Measurements from ENCODE around the gene VPS41.

The VPS41 gene

GRCh38 chr7:38801786-38802185 lies 107.2 kb downstream of the VPS41 start:
- DNase-seq (ENCODE audit: low spot score) = no peak

GRCh38 chr7:38798552-38799267 lies 110.3 kb downstream of the VPS41 start:
- no peak for DNase-seq (ENCODE audit: low spot score)

GRCh38 chr7:38796626-38797501 lies 112.1 kb downstream of the VPS41 start:
- DNase-seq (ENCODE audit: low spot score) = peak; percentile 68

GRCh38 chr7:38795593-38795992 lies 113.4 kb downstream of the VPS41 start:
- DNase-seq (ENCODE audit: low spot score) = no peak

- DNase-seq (ENCODE audit: low spot score) = no peak
Measured at GRCh38 chr7:38781991-38782390, 127.0 kb downstream of the VPS41 start.

GRCh38 chr7:38777609-38778008 lies 131.4 kb downstream of the VPS41 start:
- DNase-seq (ENCODE audit: low spot score) = no peak

GRCh38 chr7:38775506-38776175 lies 133.3 kb downstream of the VPS41 start:
- no peak for DNase-seq (ENCODE audit: low spot score)

- no peak for DNase-seq (ENCODE audit: low spot score)
Measured at GRCh38 chr7:38773430-38773829, 135.6 kb downstream of the VPS41 start.

GRCh38 chr7:38760226-38760625 lies 148.8 kb downstream of the VPS41 start:
- DNase-seq (ENCODE audit: low spot score) = no peak

GRCh38 chr7:38759028-38759427 lies 150.0 kb downstream of the VPS41 start:
- no peak for DNase-seq (ENCODE audit: low spot score)

GRCh38 chr7:38757931-38758330 lies 151.1 kb downstream of the VPS41 start:
- DNase-seq (ENCODE audit: low spot score) = no peak

GRCh38 chr7:38756521-38756920 lies 152.5 kb downstream of the VPS41 start:
- DNase-seq (ENCODE audit: low spot score) = no peak

- no peak for DNase-seq (ENCODE audit: low spot score)
Measured at GRCh38 chr7:38753347-38753746, 155.6 kb downstream of the VPS41 start.

GRCh38 chr7:38751416-38751815 lies 157.6 kb downstream of the VPS41 start:
- no peak for DNase-seq (ENCODE audit: low spot score)

GRCh38 chr7:38748056-38748610 lies 160.9 kb downstream of the VPS41 start:
- DNase-seq (ENCODE audit: low spot score) = no peak

- DNase-seq (ENCODE audit: low spot score) = no peak
Measured at GRCh38 chr7:38746438-38746837, 162.6 kb downstream of the VPS41 start.

- DNase-seq (ENCODE audit: low spot score) = no peak
Measured at GRCh38 chr7:38744746-38745145, 164.2 kb downstream of the VPS41 start.

- DNase-seq (ENCODE audit: low spot score) = no peak
Measured at GRCh38 chr7:38743899-38744298, 165.1 kb downstream of the VPS41 start.

- DNase-seq (ENCODE audit: low spot score) = no peak
Measured at GRCh38 chr7:38740041-38740440, 168.9 kb downstream of the VPS41 start.

- DNase-seq (ENCODE audit: low spot score) = no peak
Measured at GRCh38 chr7:38736138-38736537, 172.9 kb downstream of the VPS41 start.

- no peak for DNase-seq (ENCODE audit: low spot score)
Measured at GRCh38 chr7:38731215-38731614, 177.8 kb downstream of the VPS41 start.

- DNase-seq (ENCODE audit: low spot score) = no peak
Measured at GRCh38 chr7:38728145-38728544, 180.8 kb downstream of the VPS41 start.

Measured in left forelimb (tissue), 1 donor.